HG03432 (cell line): Measurements from ENCODE around the gene NDUFB5.

Experiments
- ATAC-seq: cut with Tn5 transposase; IDR thresholded peaks from one replicate; pipeline ENCODE4 v1.9.1; 2021; ENCODE audit warnings: mild to moderate bottlenecking, moderate library complexity; ENCODE audit not compliant: unreplicated experiment

NDUFB5 gene

GRCh38 chr3:179604321-179605078 lies at the start of gene NDUFB5, which contains the start of gene MRPL47:
TSS of gene NDUFB5 (plus strand) at chr3:179604794. CDS start at chr3:179604816, 22 bp downstream.
TSS of gene MRPL47 (minus strand) at chr3:179604638. CDS start at chr3:179604624, 14 bp downstream.
- peak; percentile 97 for ATAC-seq

- ATAC-seq, result no peak
Measured at GRCh38 chr3:179558742-179559364, 45.7 kb upstream of the NDUFB5 start.

- ATAC-seq, result no peak
Measured at GRCh38 chr3:179560791-179561190, 43.8 kb upstream of the NDUFB5 start.

- peak; percentile 96 for ATAC-seq
Measured at GRCh38 chr3:179562591-179563270, 41.9 kb upstream of the NDUFB5 start, which contains the start of gene ACTL6A. TSS of gene ACTL6A (plus strand) at chr3:179562926. CDS start at chr3:179563093, 167 bp downstream.

DNA sequence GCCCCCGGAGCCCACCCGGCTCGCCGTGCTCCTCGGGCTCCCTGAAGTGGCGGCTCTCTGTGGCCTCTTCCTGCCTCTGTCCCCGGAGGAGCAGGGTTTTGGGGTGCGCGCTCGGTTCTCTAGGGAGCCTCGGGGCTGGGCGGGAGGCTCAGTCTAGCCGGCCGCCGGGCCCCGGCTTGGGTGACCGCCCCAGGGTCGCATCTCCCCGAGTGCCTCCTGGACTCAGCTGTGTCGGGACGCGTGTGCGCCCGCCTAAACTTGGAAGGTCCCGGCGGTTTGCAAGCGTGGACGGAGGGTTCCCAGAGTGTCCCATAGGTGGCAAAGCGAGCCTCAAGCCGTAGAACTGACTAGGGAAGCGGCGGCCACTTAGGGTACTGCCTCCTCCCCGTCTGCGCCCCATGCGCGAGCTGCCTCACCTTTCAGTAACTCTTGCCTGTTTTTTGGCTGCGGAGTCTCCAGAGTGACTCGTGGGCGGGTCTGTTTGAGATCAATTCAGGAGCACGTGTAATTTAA lies 41.3 kb upstream of the NDUFB5 start:
- ATAC-seq, result peak; percentile 44

DNA sequence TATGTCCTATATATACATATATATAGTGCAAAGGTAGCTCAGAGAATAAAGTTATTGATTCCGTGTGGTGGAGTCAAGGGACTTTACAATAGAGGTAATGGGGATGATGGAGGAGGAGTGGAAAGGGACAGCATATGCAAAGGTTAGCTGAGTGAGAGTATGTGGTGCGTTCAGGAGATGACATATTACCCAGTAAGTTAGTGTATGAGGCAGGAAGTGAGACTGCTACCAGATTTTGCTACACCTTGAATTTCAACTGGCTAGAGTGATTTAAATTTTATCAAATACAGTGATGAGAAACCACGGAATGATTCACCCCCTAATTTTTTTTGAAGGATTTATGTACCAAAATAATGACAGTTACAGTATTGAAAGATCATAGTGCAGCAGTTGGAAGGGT lies 39.1 kb upstream of the NDUFB5 start:
- no peak for ATAC-seq

- ATAC-seq, result no peak
Measured at GRCh38 chr3:179580992-179581391, 23.6 kb upstream of the NDUFB5 start.

GRCh38 chr3:179589143-179589542 lies 15.5 kb upstream of the NDUFB5 start:
- ATAC-seq, result peak; percentile 72

DNA sequence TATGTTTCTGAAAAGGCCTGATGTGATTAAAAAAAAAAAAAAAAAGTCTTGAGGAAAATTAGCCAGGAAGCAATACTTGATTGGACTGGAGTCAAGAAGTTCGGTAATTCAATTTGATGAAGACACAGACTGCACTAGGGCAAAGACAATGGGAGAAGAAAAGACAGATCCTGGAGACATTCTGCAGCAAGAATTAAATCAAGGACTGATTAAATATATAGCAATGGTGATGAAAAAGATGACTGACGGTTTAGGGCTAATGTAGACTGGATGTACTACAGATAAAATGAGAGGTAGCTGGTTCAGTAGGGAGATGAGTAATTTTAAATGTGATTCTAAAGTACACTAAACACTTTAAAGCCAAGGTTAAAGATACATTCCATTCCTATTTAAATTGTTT lies 13.9 kb upstream of the NDUFB5 start:
- no peak for ATAC-seq

GRCh38 chr3:179591313-179591712 lies 13.3 kb upstream of the NDUFB5 start:
- no peak for ATAC-seq

GRCh38 chr3:179599531-179599930 lies 5.1 kb upstream of the NDUFB5 start:
- ATAC-seq, result no peak

GRCh38 chr3:179603321-179603720 lies 1.3 kb upstream of the NDUFB5 start:
- ATAC-seq, result no peak

GRCh38 chr3:179603831-179604230 lies 763 bp upstream of the NDUFB5 start:
- no peak for ATAC-seq

DNA sequence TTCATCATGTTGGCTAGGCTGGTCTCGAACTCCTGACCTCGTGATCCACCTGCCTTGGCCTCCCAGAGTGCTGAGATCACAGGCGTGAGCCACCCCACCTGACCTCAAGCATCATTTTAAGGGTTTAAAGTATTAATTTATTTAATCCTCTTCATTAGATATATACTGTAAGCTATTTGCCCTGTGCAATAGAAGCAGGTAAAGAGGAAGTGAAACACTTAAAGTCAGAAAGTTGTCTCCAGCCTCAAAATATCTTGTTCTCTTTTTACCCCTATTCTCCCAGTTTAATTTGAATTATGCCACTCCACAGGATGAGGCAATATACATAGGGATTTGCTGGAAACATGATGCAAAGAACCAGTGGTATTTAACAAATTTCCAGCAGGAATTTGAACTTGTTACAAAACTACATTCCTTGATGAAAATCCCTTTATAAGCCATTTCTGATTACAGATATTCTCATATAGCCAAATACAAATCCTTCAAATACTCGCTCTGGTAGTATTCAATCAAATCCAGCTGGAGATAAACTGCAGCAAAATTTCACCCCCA lies 2.0 kb downstream of the NDUFB5 start:
- no peak for ATAC-seq

GRCh38 chr3:179608931-179609720 lies 4.5 kb downstream of the NDUFB5 start:
- ATAC-seq, result peak; percentile 51

- no peak for ATAC-seq
Measured at GRCh38 chr3:179610066-179610465, 5.5 kb downstream of the NDUFB5 start.

DNA sequence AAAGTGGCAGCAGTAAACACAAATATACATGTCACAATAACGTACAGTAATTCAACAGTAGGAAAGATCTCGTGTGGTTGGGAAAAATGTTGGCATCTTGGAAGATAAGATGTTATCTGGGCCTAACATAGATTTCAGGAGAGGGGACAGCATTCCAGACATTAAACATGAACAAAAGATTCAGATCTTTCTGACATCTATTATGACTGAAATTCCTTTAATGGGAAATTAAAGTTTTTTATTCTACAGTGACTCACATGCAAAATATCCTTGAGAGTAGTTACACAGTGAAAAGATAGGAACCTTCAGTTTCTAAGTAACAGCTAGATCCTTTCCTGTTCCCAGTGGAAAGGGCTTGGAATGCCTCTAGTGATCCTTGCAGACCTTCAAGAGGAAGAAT lies 9.2 kb downstream of the NDUFB5 start:
- ATAC-seq, result no peak

- ATAC-seq, result no peak
Measured at GRCh38 chr3:179615458-179616173, 11.0 kb downstream of the NDUFB5 start.

GRCh38 chr3:179622023-179622422 lies 17.4 kb downstream of the NDUFB5 start:
- no peak for ATAC-seq

GRCh38 chr3:179624451-179624850 lies 19.9 kb downstream of the NDUFB5 start:
- ATAC-seq, result no peak
